ENCODE data around the gene SLC37A3. TPM values are rescaled to one million over a fixed set of nuclear protein-coding genes. Genes with fewer than 3 reads are reported as not detected.

SLC37A3 gene
- total and polyA plus RNA-seq, 2 donors (not counting 3 experiments of a cell fraction or from before 2014, with no cell fraction given), result 32.7 to 59.7 TPM

DNA sequence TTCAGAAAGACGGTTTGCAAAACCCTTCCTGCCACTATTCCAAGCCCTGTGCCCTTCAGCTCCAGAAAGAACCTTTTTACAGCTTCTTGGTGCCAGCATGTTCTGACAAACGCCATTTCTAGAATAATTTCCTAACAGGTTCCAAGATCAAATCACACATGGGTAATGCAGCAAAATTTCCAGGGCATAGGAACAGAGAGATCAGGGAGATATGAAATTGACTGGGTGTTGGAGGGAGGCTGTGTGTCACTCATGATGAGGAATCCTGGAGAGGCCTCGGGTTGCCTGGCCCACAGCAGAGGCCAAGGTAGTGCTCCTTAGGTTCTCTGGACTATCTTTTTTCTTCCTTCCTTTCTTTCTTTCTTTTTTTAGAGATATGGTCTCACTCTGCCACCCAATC lies 35.1 kb upstream of the SLC37A3 start:
- intact Hi-C loops (cut with micrococcal nuclease), result no loop called here
- no peaks in the 10 kb centered on the region for H4K20me1 ChIP-seq (replicated peaks; ENCODE audit: control insufficient read depth, extremely low read depth, insufficient read depth, low read length)
- DNase-seq (ENCODE audit: low read depth, low spot score) (no peak), FAIRE-seq (no peak)
- no TSS peak for BruUV-seq (replicated peaks)
- ChIA-PET CTCF (no interaction called here), POLR2A (no interaction called here)
- no peak overlapping the region for H3K27ac ChIP-seq (ENCODE audit: insufficient read depth, low read depth, low read length)
- dilution Hi-C loops (cut with MboI; ENCODE audit: extremely low pct_ligation_motif_present, low sequenced_read_pairs), result no loop called here
- H3K4me3 ChIP-seq (replicated peaks in 1 of 3; ENCODE audit: insufficient read depth in 1 of 3, low read depth in 1 of 3, low read length in 3 of 3), result no peak overlapping the region
- H3K4me2 ChIP-seq (ENCODE audit: insufficient read depth, low read length), result no peak overlapping the region
- H2AFZ ChIP-seq (ENCODE audit: low read depth, low read length), result no peak overlapping the region
- no peaks in the 10 kb centered on the region for H3K9me1 ChIP-seq (replicated peaks; ENCODE audit: control insufficient read depth, extremely low read depth, insufficient read depth, low read length)
- TF ChIP-seq, protein P1, sequence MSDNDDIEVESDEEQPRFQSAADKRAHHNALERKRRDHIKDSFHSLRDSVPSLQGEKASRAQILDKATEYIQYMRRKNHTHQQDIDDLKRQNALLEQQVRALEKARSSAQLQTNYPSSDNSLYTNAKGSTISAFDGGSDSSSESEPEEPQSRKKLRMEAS (IDR thresholded peaks at IDR 0.05; ENCODE audit: insufficient read depth, insufficient read length), result no peak
- TF ChIP-seq GATA2 (IDR thresholded peaks at IDR 0.05; ENCODE audit: insufficient read depth, insufficient read length, low read depth, low read length), result no peak
- no peak for TF ChIP-seq MYC (IDR thresholded peaks at IDR 0.05; ENCODE audit: low read depth, low read length)
- no peak for TF ChIP-seq POLR2A (IDR thresholded peaks at IDR 0.05; ENCODE audit: low read depth, low read length)
- no peak for TF ChIP-seq FOS (IDR thresholded peaks at IDR 0.05; ENCODE audit: borderline replicate concordance, insufficient read depth, low read length)
- TF ChIP-seq, protein P2, sequence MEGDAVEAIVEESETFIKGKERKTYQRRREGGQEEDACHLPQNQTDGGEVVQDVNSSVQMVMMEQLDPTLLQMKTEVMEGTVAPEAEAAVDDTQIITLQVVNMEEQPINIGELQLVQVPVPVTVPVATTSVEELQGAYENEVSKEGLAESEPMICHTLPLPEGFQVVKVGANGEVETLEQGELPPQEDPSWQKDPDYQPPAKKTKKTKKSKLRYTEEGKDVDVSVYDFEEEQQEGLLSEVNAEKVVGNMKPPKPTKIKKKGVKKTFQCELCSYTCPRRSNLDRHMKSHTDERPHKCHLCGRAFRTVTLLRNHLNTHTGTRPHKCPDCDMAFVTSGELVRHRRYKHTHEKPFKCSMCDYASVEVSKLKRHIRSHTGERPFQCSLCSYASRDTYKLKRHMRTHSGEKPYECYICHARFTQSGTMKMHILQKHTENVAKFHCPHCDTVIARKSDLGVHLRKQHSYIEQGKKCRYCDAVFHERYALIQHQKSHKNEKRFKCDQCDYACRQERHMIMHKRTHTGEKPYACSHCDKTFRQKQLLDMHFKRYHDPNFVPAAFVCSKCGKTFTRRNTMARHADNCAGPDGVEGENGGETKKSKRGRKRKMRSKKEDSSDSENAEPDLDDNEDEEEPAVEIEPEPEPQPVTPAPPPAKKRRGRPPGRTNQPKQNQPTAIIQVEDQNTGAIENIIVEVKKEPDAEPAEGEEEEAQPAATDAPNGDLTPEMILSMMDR (IDR thresholded peaks at IDR 0.05; ENCODE audit: extremely low read depth in 1 of 2, insufficient read depth in 1 of 2, low read depth in 1 of 2, low read length in 2 of 2), result no peak
- no peak for TF ChIP-seq POLR2AphosphoS5 (IDR thresholded peaks at IDR 0.05; ENCODE audit: insufficient read depth, low read depth, low read length)
- no peak for TF ChIP-seq JUN (IDR thresholded peaks at IDR 0.05; ENCODE audit: borderline replicate concordance, insufficient read depth, insufficient read length, low read depth)
- no peak for TF ChIP-seq EZH2 (IDR thresholded peaks at IDR 0.05; ENCODE audit: borderline replicate concordance, low read depth, low read length, severe bottlenecking)
- no peaks in the 10 kb centered on the region for H3K9me3 ChIP-seq (replicated peaks; ENCODE audit: control insufficient read depth, insufficient read depth, low read length)
- H3K4me1 ChIP-seq (ENCODE audit: control insufficient read depth, extremely low read depth, insufficient read depth, low read length), result no peaks in the 10 kb centered on the region
- no peaks in the 10 kb centered on the region for H3K79me2 ChIP-seq (ENCODE audit: control insufficient read depth, insufficient read depth, low read length)
- no peak overlapping the region for H3K9ac ChIP-seq (replicated peaks; ENCODE audit: extremely low read depth, insufficient read depth, low read length)
- no peaks in the 10 kb centered on the region for H3K36me3 ChIP-seq (ENCODE audit: control insufficient read depth in 2 of 2, extremely low read depth in 1 of 2, insufficient read depth in 2 of 2, low read length in 2 of 2)
- peaks cover 0 to 2% of the 10 kb centered on the region in 2 experiments for H3K27me3 ChIP-seq (ENCODE audit: control insufficient read depth in 2 of 2, insufficient read depth in 2 of 2, low read length in 2 of 2)
